ENCODE measurements around the gene CCDC33. TPM values are rescaled to one million over a fixed set of nuclear protein-coding genes. Genes with fewer than 3 reads are reported as not detected.

Gene CCDC33
- total RNA-seq, 1 experiment from 2014 or later: 10.6 TPM

DNA sequence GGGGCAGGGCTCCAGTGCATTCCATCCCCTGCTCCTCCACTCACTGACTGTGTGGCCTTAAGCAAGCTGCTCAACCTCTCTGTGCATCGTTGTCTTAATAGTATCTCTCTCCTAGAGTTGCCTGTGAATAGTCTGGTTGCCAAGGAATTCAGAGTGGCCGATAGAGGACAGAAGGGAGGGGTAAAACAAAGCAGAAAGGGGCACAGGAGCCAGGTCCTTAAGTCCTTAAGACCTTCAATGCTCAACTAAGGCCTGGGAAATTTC, 145.0 kb downstream of the CCDC33 start:
- ATAC-seq: no peak
- POLR2A ChIA-PET: interaction anchor here (0.6 kb wide), 1 partner anchor 82 kb away, joined by 5 read pairs; no protein-coding TSS in a partner anchor
- no peaks in the 10 kb centered on the region for H3K9me3 Mint-ChIP-seq

DNA sequence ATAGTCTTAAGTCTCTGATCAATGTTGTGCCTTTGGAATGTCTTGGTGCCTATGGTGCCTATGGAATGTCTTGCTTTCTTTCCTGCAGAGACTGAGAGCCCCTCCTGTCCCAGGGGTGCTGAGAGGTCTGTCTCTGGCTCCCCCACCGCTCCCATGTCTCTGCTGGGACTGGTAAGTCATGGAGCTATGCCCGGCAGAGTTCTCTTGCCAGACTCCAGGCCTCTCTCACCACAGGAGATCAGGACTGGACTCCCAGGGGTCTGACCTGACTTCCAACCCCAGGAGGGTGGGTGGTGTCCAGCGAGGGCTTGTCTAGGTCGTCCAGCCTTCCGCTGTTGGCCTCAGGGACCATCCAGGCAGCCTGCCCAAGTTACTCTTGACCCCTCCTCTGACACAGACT, 145.4 kb downstream of the CCDC33 start:
- Mint-ChIP-seq H3K27ac (no peak overlapping the region), H3K36me3 (no peaks in the 10 kb centered on the region), H3K27me3 (ENCODE audit: low read depth) (no peaks in the 10 kb centered on the region; the same call in 1 of the 2 replicates), H3K4me1 (peaks cover 12% of the 10 kb centered on the region), H3K9me3 (no peaks in the 10 kb centered on the region), H3K4me3 (no peak overlapping the region)
- ChIA-PET POLR2A (interaction anchor here (0.6 kb wide), 1 partner anchor 82 kb away, joined by 5 read pairs; no protein-coding TSS in a partner anchor), CTCF (interaction anchor here (0.7 to 2.4 kb wide), 10 partner anchors 8 to 390 kb away, joined by 3 to 136 read pairs (median 9); partner anchors contain the start of genes SEMA7A and UBL7)
- ATAC-seq (no peak), DNase-seq (ENCODE audit: low spot score) (no peak)
- TF ChIP-seq ZNF232 (CRISPR knock-in tag; IDR thresholded peaks at IDR 0.05): no peak
- TF ChIP-seq NFYB (CRISPR knock-in tag; conservative IDR thresholded peaks at IDR 0.05; ENCODE audit: low read depth): no peak
- TF ChIP-seq, protein P1, sequence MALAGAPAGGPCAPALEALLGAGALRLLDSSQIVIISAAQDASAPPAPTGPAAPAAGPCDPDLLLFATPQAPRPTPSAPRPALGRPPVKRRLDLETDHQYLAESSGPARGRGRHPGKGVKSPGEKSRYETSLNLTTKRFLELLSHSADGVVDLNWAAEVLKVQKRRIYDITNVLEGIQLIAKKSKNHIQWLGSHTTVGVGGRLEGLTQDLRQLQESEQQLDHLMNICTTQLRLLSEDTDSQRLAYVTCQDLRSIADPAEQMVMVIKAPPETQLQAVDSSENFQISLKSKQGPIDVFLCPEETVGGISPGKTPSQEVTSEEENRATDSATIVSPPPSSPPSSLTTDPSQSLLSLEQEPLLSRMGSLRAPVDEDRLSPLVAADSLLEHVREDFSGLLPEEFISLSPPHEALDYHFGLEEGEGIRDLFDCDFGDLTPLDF (CRISPR knock-in tag; IDR thresholded peaks at IDR 0.05): no peak
- TF ChIP-seq NR3C1 (CRISPR knock-in tag; conservative IDR thresholded peaks at IDR 0.05; ENCODE audit: low read depth): no peak
- TF ChIP-seq RORB (CRISPR knock-in tag; IDR thresholded peaks at IDR 0.05): no peak
- TF ChIP-seq, protein P2, sequence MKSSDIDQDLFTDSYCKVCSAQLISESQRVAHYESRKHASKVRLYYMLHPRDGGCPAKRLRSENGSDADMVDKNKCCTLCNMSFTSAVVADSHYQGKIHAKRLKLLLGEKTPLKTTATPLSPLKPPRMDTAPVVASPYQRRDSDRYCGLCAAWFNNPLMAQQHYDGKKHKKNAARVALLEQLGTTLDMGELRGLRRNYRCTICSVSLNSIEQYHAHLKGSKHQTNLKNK (CRISPR knock-in tag; IDR thresholded peaks at IDR 0.05): no peak
- no peak for TF ChIP-seq JUN (CRISPR knock-in tag; IDR thresholded peaks at IDR 0.05)
- TF ChIP-seq, protein P3, sequence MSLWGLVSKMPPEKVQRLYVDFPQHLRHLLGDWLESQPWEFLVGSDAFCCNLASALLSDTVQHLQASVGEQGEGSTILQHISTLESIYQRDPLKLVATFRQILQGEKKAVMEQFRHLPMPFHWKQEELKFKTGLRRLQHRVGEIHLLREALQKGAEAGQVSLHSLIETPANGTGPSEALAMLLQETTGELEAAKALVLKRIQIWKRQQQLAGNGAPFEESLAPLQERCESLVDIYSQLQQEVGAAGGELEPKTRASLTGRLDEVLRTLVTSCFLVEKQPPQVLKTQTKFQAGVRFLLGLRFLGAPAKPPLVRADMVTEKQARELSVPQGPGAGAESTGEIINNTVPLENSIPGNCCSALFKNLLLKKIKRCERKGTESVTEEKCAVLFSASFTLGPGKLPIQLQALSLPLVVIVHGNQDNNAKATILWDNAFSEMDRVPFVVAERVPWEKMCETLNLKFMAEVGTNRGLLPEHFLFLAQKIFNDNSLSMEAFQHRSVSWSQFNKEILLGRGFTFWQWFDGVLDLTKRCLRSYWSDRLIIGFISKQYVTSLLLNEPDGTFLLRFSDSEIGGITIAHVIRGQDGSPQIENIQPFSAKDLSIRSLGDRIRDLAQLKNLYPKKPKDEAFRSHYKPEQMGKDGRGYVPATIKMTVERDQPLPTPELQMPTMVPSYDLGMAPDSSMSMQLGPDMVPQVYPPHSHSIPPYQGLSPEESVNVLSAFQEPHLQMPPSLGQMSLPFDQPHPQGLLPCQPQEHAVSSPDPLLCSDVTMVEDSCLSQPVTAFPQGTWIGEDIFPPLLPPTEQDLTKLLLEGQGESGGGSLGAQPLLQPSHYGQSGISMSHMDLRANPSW (CRISPR knock-in tag; conservative IDR thresholded peaks at IDR 0.05; ENCODE audit: low read depth): no peak
- no peak for TF ChIP-seq ELF4 (CRISPR knock-in tag; IDR thresholded peaks at IDR 0.05; ENCODE audit: low read depth)
- no peak for TF ChIP-seq JAZF1 (CRISPR knock-in tag; IDR thresholded peaks at IDR 0.05)
- TF ChIP-seq, protein P4, sequence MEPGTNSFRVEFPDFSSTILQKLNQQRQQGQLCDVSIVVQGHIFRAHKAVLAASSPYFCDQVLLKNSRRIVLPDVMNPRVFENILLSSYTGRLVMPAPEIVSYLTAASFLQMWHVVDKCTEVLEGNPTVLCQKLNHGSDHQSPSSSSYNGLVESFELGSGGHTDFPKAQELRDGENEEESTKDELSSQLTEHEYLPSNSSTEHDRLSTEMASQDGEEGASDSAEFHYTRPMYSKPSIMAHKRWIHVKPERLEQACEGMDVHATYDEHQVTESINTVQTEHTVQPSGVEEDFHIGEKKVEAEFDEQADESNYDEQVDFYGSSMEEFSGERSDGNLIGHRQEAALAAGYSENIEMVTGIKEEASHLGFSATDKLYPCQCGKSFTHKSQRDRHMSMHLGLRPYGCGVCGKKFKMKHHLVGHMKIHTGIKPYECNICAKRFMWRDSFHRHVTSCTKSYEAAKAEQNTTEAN (CRISPR knock-in tag; IDR thresholded peaks at IDR 0.05): no peak
- TF ChIP-seq NFATC4 (CRISPR knock-in tag; IDR thresholded peaks at IDR 0.05): no peak
- no peak for TF ChIP-seq NR2C2 (CRISPR knock-in tag; IDR thresholded peaks at IDR 0.05)

More for the DNA sequence above, 145.0 kb downstream of the CCDC33 start:
- TF ChIP-seq, protein P5, sequence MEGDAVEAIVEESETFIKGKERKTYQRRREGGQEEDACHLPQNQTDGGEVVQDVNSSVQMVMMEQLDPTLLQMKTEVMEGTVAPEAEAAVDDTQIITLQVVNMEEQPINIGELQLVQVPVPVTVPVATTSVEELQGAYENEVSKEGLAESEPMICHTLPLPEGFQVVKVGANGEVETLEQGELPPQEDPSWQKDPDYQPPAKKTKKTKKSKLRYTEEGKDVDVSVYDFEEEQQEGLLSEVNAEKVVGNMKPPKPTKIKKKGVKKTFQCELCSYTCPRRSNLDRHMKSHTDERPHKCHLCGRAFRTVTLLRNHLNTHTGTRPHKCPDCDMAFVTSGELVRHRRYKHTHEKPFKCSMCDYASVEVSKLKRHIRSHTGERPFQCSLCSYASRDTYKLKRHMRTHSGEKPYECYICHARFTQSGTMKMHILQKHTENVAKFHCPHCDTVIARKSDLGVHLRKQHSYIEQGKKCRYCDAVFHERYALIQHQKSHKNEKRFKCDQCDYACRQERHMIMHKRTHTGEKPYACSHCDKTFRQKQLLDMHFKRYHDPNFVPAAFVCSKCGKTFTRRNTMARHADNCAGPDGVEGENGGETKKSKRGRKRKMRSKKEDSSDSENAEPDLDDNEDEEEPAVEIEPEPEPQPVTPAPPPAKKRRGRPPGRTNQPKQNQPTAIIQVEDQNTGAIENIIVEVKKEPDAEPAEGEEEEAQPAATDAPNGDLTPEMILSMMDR (IDR thresholded peaks at IDR 0.05): no peak
- TF ChIP-seq, protein P6, sequence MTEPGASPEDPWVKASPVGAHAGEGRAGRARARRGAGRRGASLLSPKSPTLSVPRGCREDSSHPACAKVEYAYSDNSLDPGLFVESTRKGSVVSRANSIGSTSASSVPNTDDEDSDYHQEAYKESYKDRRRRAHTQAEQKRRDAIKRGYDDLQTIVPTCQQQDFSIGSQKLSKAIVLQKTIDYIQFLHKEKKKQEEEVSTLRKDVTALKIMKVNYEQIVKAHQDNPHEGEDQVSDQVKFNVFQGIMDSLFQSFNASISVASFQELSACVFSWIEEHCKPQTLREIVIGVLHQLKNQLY (CRISPR knock-in tag; IDR thresholded peaks at IDR 0.05): no peak
- TF ChIP-seq TP53 (CRISPR knock-in tag; IDR thresholded peaks at IDR 0.05) (no peak), TEAD1 (CRISPR knock-in tag; IDR thresholded peaks at IDR 0.05) (no peak), RELA (CRISPR knock-in tag; IDR thresholded peaks at IDR 0.05; ENCODE audit: borderline replicate concordance) (no peak), ZNF121 (CRISPR knock-in tag; IDR thresholded peaks at IDR 0.05) (no peak)
- TF ChIP-seq, protein P7, sequence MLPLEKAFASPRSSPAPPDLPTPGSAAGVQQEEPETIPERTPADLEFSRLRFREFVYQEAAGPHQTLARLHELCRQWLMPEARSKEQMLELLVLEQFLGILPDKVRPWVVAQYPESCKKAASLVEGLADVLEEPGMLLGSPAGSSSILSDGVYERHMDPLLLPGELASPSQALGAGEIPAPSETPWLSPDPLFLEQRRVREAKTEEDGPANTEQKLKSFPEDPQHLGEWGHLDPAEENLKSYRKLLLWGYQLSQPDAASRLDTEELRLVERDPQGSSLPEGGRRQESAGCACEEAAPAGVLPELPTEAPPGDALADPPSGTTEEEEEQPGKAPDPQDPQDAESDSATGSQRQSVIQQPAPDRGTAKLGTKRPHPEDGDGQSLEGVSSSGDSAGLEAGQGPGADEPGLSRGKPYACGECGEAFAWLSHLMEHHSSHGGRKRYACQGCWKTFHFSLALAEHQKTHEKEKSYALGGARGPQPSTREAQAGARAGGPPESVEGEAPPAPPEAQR (CRISPR knock-in tag; IDR thresholded peaks at IDR 0.05): no peak
- TF ChIP-seq, protein P8, sequence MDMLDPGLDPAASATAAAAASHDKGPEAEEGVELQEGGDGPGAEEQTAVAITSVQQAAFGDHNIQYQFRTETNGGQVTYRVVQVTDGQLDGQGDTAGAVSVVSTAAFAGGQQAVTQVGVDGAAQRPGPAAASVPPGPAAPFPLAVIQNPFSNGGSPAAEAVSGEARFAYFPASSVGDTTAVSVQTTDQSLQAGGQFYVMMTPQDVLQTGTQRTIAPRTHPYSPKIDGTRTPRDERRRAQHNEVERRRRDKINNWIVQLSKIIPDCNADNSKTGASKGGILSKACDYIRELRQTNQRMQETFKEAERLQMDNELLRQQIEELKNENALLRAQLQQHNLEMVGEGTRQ (CRISPR knock-in tag; IDR thresholded peaks at IDR 0.05): no peak
- TF ChIP-seq, protein P1 (CRISPR knock-in tag; IDR thresholded peaks at IDR 0.05): no peak
- TF ChIP-seq, protein P9, sequence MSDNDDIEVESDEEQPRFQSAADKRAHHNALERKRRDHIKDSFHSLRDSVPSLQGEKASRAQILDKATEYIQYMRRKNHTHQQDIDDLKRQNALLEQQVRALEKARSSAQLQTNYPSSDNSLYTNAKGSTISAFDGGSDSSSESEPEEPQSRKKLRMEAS (CRISPR knock-in tag; IDR thresholded peaks at IDR 0.05): no peak
- no peaks in the 10 kb centered on the region; the same call in 1 of the 2 replicates for H3K27me3 Mint-ChIP-seq (ENCODE audit: low read depth)
- CTCF ChIA-PET: interaction anchor here (0.7 to 2.4 kb wide), 9 partner anchors 8 to 178 kb away, joined by 3 to 136 read pairs (median 11); partner anchors contain the start of genes SEMA7A and UBL7
- no peaks in the 10 kb centered on the region for H3K36me3 Mint-ChIP-seq
- no peak overlapping the region for H3K4me3 Mint-ChIP-seq
- H3K4me1 Mint-ChIP-seq: peaks cover 9% of the 10 kb centered on the region
- no peak for DNase-seq (ENCODE audit: low spot score)
- no peak overlapping the region for H3K27ac Mint-ChIP-seq

All from WTC11 (cell line).